Measurements from ENCODE around the gene CAPN13. TPM values are rescaled to one million over a fixed set of nuclear protein-coding genes. Genes with fewer than 3 reads are reported as not detected.

Gene CAPN13
- total RNA-seq, 4 donors from 2014 or later: 0.18 to 5.8 (median 1.8) TPM

DNA sequence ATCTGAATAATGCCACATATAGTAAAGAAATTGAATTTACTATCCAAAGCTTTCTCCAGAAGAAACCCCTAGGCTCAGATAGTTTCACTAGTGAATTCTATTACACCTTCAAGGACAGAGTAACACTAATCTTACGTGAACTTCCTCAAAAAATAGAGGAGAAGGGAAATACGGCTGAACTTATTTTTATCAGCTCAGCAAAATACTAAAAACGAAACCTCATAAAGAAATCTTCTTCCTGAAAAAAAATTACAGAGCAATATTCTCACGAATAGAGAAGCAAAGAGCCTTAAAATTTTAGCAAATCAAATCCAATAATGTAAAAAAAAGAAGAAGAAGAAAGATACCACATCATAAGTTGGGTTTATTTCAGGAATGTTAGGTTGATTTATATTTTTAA, 14.7 kb downstream of the CAPN13 start:
- H3K9me3 ChIP-seq: no peaks in the 10 kb centered on the region
- H3K4me3 ChIP-seq: no peak overlapping the region
- no peak for TF ChIP-seq CTCF (IDR thresholded peaks at IDR 0.05)
- no peak for TF ChIP-seq POLR2A (IDR thresholded peaks at IDR 0.05)
- H3K27ac ChIP-seq: no peak overlapping the region
- H3K27me3 ChIP-seq: peaks cover 0 to 4% (median 0%) of the 10 kb centered on the region in 4 donors
- no peaks in the 10 kb centered on the region for H3K36me3 ChIP-seq
- intact Hi-C loops (cut with DNase I): no loop called here
- 52 to 71% methylated on average over 4 of the region's 4 CpGs for WGBS, 2 donors
- no peak for DNase-seq
- H3K4me1 ChIP-seq: peaks cover 0 to 13% (median 3%) of the 10 kb centered on the region in 3 donors

DNA sequence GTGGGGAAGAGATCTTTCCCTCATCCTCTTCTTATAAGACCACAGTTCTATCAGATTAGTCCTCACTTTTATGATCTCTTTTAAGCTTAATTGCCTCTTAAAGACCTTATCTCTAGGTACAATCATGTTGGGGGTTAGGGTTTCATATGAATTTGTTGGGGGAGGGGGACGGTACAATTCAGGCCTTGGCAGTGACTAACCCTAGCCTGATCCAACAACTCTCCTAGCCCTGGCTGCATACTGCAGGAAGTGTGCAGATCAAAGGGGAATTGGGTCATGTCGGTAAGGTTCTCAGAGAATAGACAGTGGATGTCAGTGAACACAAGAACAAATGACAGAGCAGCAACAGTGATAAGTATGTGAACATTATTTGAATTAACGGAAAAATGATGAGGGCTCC, 16.4 kb downstream of the CAPN13 start:
- no peak for DNase-seq
- intact Hi-C loops (cut with DNase I): no loop called here
- Histone ChIP-seq H3K27ac (no peak overlapping the region), H3K4me1 (no peaks in the 10 kb centered on the region), H3K27me3 (peaks cover 0 to 19% (median 0%) of the 10 kb centered on the region in 4 donors), H3K9me3 (no peaks in the 10 kb centered on the region), H3K36me3 (no peaks in the 10 kb centered on the region), H3K4me3 (no peak overlapping the region)
- TF ChIP-seq CTCF (IDR thresholded peaks at IDR 0.05): no peak
- TF ChIP-seq POLR2A (IDR thresholded peaks at IDR 0.05): no peak
- 52 to 55% methylated on average over 3 of the region's 3 CpGs for WGBS, 2 donors

GRCh38 chr2:30789670-30790210, 17.5 kb downstream of the CAPN13 start:
- intact Hi-C loops (cut with DNase I): no loop called here
- H3K4me1 ChIP-seq: no peaks in the 10 kb centered on the region
- no peaks in the 10 kb centered on the region for H3K9me3 ChIP-seq
- H3K36me3 ChIP-seq: no peaks in the 10 kb centered on the region
- TF ChIP-seq POLR2A (IDR thresholded peaks at IDR 0.05): no peak
- TF ChIP-seq CTCF (IDR thresholded peaks at IDR 0.05): no peak
- peaks cover 0 to 22% (median 0%) of the 10 kb centered on the region in 4 donors for H3K27me3 ChIP-seq
- H3K4me3 ChIP-seq: no peak overlapping the region
- no peak for DNase-seq
- WGBS, 2 donors: 73 to 84% methylated on average over 2 to 3 of the region's 4 CpGs
- no peak overlapping the region for H3K27ac ChIP-seq

DNA sequence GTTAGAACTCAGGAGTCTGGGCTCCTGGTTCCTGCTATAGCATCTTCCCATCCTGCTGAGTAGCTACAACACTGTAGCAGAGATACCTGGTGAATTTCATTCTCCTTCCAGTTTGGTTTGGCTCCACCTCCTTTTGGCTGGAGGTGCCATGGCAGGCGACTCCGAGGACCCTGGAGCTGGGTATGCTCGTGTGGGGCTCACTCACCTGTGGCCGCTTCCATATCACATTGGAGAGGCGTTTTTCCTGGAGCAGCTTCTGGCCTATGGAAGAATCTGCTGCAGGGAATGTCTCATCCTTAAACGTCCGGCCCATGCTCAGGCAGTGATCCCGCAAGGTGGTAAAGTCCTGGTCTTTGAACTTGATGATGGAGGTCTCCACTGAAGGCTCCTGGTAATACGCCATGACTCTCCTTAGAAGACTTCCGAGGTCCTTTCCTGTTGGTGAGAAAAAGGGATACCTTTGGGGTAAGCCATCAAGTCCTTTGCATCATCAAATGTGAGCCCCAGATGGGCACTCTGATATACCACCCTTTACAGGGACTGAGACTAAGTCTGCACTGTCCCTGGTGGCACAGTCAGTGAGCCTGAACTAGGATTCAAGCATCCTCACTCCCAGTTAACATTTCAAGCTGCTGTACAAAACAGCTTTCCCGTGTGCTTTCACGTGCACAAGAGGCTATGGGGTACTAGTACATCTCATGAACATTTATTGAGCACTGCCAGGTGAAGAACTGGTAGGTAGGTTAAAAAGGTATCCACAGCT, 20.1 kb downstream of the CAPN13 start:
- Histone ChIP-seq H3K36me3 (no peaks in the 10 kb centered on the region), H3K4me3 (no peak overlapping the region), H3K27me3 (peaks cover 0 to 22% (median 0%) of the 10 kb centered on the region in 4 donors), H3K9me3 (no peaks in the 10 kb centered on the region), H3K27ac (no peak overlapping the region), H3K4me1 (no peaks in the 10 kb centered on the region)
- DNase-seq: no peak
- TF ChIP-seq CTCF (IDR thresholded peaks at IDR 0.05): no peak
- intact Hi-C loops (cut with DNase I): no loop called here
- WGBS, 2 donors: 92 to 97% methylated on average over 7 of the region's 12 CpGs

- Histone ChIP-seq H3K36me3 (no peaks in the 10 kb centered on the region), H3K27me3 (peaks cover 0 to 22% (median 0%) of the 10 kb centered on the region in 4 donors), H3K4me1 (no peaks in the 10 kb centered on the region), H3K4me3 (no peak overlapping the region), H3K9me3 (no peaks in the 10 kb centered on the region), H3K27ac (no peak overlapping the region)
- TF ChIP-seq CTCF (IDR thresholded peaks at IDR 0.05) (no peak), POLR2A (IDR thresholded peaks at IDR 0.05) (no peak)
- 57 to 74% methylated on average over 1 to 3 of the region's 3 CpGs for WGBS, 2 donors
- DNase-seq: no peak
- intact Hi-C loops (cut with DNase I): no loop called here
These were observed 22.6 kb downstream of the CAPN13 start for GRCh38 chr2:30784682-30785081.

Data from esophagus squamous epithelium (tissue), 5 donors.